A673 (cell line): Measurements from ENCODE around the gene MARS2. TPM values are rescaled to one million over a fixed set of nuclear protein-coding genes. Genes with fewer than 3 reads are reported as not detected.
"Not testable (repeated sequence)": the region's sequence is repeated elsewhere in the genome, so short reads cannot be mapped to it uniquely, and the experiment has no call there.

ENCODE experiments used
- BruUV-seq: library from RNA; stranded (reverse); fragments of 400-500 nt; replicated peaks from 2 replicates; lab custom pipeline; 2021; lab: Mats Ljungman, UMichigan
- CTCF ChIA-PET: fragments of 300-600 bp; sonication (Branson Sonifier 250); formaldehyde crosslinking; loops from one replicate; lab custom pipeline; 2022; ENCODE audit warnings: antibody characterized with exemption; lab: Charles Lee
- POLR2A ChIA-PET: fragments of 300-600 bp; sonication (Branson Sonifier 250); formaldehyde crosslinking; loops from one replicate; lab custom pipeline; 2022; ENCODE audit warnings: antibody characterized with exemption; ENCODE audit not compliant: low non-redundant PET; lab: Charles Lee
- DNase-seq: peaks from one replicate; pipeline ENCODE4 v3.0.0-alpha.2; 2015; ENCODE audit warnings: low spot score
- H3K27ac ChIP-seq: fragments of 200-600 bp; sonication (generic); 2 replicates; pipeline ENCODE4 v1.5.1; 2016; ENCODE audit warnings: mixed run types, low read depth, mild to moderate bottlenecking, mixed read lengths, antibody characterized with exemption, low read length; ENCODE audit not compliant: poor library complexity, severe bottlenecking
- H3K27me3 ChIP-seq: fragments of 200-600 bp; sonication (generic); replicated peaks from 2 replicates; pipeline ENCODE4 v1.6.1; 2017; ENCODE audit warnings: mixed run types, low read depth, mild to moderate bottlenecking, mixed read lengths, antibody characterized with exemption, low read length; ENCODE audit not compliant: insufficient read depth, poor library complexity
- H3K36me3 ChIP-seq: fragments of 200-600 bp; sonication (generic); 2 replicates; pipeline ENCODE4 v1.6.1; 2016; ENCODE audit warnings: mixed run types, mild to moderate bottlenecking, mixed read lengths, antibody characterized with exemption, low read length; ENCODE audit not compliant: insufficient read depth, poor library complexity, severe bottlenecking
- H3K4me1 ChIP-seq: fragments of 200-600 bp; sonication (generic); 2 replicates; pipeline ENCODE4 v1.6.1; 2017; ENCODE audit warnings: mixed run types, mild to moderate bottlenecking, mixed read lengths, antibody characterized with exemption, low read length; ENCODE audit not compliant: insufficient read depth, poor library complexity, severe bottlenecking
- H3K4me3 ChIP-seq: fragments of 200-600 bp; sonication (generic); 2 replicates; pipeline ENCODE4 v1.5.1; 2016; ENCODE audit warnings: low read depth, mixed run types, mild to moderate bottlenecking, mixed read lengths, low read length; ENCODE audit not compliant: poor library complexity, severe bottlenecking
- H3K9me3 ChIP-seq: fragments of 200-600 bp; sonication (generic); 2 replicates; pipeline ENCODE4 v1.6.1; 2016; ENCODE audit warnings: mixed run types, low read depth, mild to moderate bottlenecking, mixed read lengths, antibody characterized with exemption, low read length; ENCODE audit not compliant: poor library complexity, severe bottlenecking
- EZH2 ChIP-seq: fragments of 200-600 bp; sonication (generic); IDR thresholded peaks from 2 replicates; pipeline ENCODE4 v1.6.1; 2017; ENCODE audit warnings: borderline replicate concordance, low read depth, mild to moderate bottlenecking, mixed read lengths, antibody characterized with exemption, low read length; ENCODE audit not compliant: poor library complexity, severe bottlenecking
- intact Hi-C: fragments of 100-400 bp; cut with micrococcal nuclease; formaldehyde crosslinking; loops from one replicate; pipeline ENCODE4 v1.10.0; 2022; ENCODE audit not compliant: unreplicated experiment
- total RNA-seq: library from RNA; stranded (reverse); gene quantifications from 2 replicates; pipeline ENCODE4 v1.2.3, GENCODE V29; 2021
- TF ChIP-seq, protein P1 (sequence below): fragments of 300-800, 200-600 bp; sonication (generic); conservative IDR thresholded peaks from 2 replicates; pipeline ENCODE4 v1.5.1; 2017; ENCODE audit warnings: low read depth, mild to moderate bottlenecking, antibody characterized with exemption, low read length, moderate library complexity, mixed read lengths

Gene MARS2
- total RNA-seq, 1 experiment from 2014 or later, result 14.6 TPM

DNA sequence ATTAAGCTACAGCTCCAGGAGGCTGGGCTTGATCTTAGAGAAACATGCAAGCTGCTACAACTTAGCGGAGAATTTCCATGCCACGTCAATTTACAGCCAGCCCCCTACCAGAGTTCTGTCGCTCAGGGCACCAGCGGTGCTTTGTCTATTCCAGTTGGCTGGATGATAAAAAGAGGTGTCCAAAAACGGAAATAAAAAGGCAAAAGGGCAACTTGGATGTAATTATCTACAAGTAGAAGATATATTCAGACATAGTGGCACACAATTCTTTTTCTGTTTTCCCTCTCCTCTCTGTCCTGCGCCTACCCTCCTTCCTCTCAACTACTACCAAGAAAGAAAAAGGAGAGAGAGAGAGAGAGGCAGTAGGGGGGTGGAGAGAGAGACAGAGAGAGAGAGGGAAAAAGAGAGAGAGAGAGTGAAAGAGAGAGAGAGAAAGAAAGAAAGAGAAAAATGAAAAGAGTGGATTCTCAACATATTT lies 29.4 kb upstream of the MARS2 start:
- DNase-seq, result peak; percentile 80
- ChIA-PET POLR2A (interaction anchor here (0.7 kb wide), 1 partner anchor 727 kb away, joined by 14 read pairs; no protein-coding TSS in a partner anchor), CTCF (no interaction called here)

DNA sequence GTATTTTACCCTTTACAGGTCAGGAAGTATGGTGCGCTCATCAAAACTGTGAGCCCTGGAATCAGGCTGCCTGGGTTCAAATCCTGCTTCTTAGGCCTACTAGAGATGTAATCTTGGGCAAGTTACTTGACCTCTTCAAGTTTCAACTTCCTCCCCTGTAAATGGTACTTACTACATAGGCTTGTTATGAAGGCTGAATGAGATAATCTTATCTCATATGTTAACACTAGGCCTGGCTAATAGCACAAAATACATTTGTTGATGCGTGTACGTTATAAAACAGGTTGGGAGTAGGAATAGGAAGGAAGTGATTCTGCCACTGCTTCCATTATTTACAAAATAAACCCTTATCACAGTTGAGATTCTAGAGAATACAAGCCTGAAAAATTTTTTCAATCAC lies 28.1 kb upstream of the MARS2 start:
- no peak for DNase-seq
- Histone ChIP-seq H3K36me3 (no peaks in the 10 kb centered on the region), H3K9me3 (no peaks in the 10 kb centered on the region), H3K4me1 (no peaks in the 10 kb centered on the region), H3K27ac (no peak overlapping the region), H3K4me3 (no peak overlapping the region), H3K27me3 (no peaks in the 10 kb centered on the region)
- intact Hi-C loops, result no loop called here
- TF ChIP-seq, protein P1, sequence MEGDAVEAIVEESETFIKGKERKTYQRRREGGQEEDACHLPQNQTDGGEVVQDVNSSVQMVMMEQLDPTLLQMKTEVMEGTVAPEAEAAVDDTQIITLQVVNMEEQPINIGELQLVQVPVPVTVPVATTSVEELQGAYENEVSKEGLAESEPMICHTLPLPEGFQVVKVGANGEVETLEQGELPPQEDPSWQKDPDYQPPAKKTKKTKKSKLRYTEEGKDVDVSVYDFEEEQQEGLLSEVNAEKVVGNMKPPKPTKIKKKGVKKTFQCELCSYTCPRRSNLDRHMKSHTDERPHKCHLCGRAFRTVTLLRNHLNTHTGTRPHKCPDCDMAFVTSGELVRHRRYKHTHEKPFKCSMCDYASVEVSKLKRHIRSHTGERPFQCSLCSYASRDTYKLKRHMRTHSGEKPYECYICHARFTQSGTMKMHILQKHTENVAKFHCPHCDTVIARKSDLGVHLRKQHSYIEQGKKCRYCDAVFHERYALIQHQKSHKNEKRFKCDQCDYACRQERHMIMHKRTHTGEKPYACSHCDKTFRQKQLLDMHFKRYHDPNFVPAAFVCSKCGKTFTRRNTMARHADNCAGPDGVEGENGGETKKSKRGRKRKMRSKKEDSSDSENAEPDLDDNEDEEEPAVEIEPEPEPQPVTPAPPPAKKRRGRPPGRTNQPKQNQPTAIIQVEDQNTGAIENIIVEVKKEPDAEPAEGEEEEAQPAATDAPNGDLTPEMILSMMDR, result no peak
- TF ChIP-seq EZH2, result no peak
- CTCF ChIA-PET, result no interaction called here
- POLR2A ChIA-PET, result no interaction called here
- no TSS peak for BruUV-seq

More for the DNA sequence above, 29.4 kb upstream of the MARS2 start:
- BruUV-seq, result no TSS peak
- H3K36me3 ChIP-seq, result no peaks in the 10 kb centered on the region
- intact Hi-C loops, result no loop called here
- H3K27ac ChIP-seq, result peak overlapping the region; percentile 75
- H3K27me3 ChIP-seq, result no peaks in the 10 kb centered on the region
- peak overlapping the region; percentile 49 for H3K4me3 ChIP-seq
- TF ChIP-seq, protein P1, result no peak
- TF ChIP-seq EZH2, result no peak
- no peaks in the 10 kb centered on the region for H3K9me3 ChIP-seq
- no peaks in the 10 kb centered on the region for H3K4me1 ChIP-seq

DNA sequence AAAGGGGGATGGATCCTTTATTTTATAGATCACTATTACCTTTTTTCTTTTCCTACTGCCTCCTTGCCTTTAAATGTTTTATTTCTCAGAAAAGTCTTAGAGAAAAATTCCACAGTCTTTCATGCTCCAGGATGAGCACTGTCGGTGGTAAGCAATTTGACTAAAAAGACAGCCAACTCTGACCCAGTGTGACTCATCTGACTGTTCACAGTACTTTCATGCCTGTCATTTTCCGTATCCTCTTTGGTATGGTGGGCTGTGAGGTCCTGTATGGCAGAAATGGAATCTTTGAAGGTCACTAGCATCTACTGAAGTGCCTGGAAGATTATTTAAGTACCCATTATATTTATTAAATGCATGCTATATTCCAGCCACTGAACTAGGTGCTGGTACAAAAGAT lies 27.7 kb upstream of the MARS2 start:
- H3K4me1 ChIP-seq, result no peaks in the 10 kb centered on the region
- no peaks in the 10 kb centered on the region for H3K9me3 ChIP-seq
- no peaks in the 10 kb centered on the region for H3K27me3 ChIP-seq
- no peaks in the 10 kb centered on the region for H3K36me3 ChIP-seq
- ChIA-PET CTCF (no interaction called here), POLR2A (no interaction called here)
- no TSS peak for BruUV-seq
- TF ChIP-seq, protein P1, result no peak
- TF ChIP-seq EZH2, result no peak
- peak; percentile 42 for DNase-seq
- intact Hi-C loops, result no loop called here
- H3K4me3 ChIP-seq, result no peak overlapping the region
- H3K27ac ChIP-seq, result no peak overlapping the region

DNA sequence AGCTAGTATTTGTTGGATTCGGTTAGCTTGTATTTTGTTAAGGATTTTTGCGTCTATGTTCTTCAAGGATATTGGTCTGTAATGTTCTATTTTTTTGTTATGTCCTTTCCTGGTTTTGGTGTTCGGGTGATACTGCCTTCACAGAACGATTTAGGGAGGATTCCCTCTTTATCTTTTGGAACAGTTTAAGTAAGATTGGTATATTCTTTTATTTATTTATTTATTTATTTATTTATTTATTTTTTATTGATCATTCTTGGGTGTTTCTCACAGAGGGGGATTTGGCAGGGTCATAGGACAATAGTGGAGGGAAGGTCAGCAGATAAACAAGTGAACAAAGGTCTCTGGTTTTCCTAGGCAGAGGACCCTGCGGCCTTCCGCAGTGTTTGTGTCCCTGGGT lies 10.0 kb upstream of the MARS2 start:
- H3K4me3 ChIP-seq, H3K27ac ChIP-seq, intact Hi-C loops, H3K27me3 ChIP-seq, BruUV-seq, H3K9me3 ChIP-seq, POLR2A ChIA-PET, CTCF ChIA-PET, H3K4me1 ChIP-seq, DNase-seq, H3K36me3 ChIP-seq: not testable (repeated sequence)

DNA sequence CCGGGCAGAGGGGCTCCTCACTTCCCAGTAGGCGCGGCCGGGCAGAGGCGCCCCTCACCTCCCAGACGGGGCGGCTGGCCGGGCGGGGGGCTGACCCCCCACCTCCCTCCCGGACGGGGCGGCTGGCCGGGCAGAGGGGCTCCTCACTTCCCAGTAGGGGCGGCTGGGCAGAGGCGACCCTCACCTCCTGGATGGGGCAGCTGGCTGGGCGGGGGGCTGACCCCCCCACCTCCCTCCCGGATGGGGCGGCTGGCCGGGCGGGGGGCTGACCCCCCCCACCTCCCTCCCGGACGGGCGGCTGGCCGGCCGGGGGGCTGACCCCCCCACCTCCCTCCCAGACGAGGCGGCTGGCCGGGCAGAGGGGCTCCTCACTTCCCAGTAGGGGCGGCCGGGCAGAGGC lies 9.2 kb upstream of the MARS2 start:
- BruUV-seq, H3K4me3 ChIP-seq, POLR2A ChIA-PET, CTCF ChIA-PET, H3K36me3 ChIP-seq, H3K27ac ChIP-seq, H3K9me3 ChIP-seq, H3K27me3 ChIP-seq, H3K4me1 ChIP-seq, intact Hi-C loops, DNase-seq: not testable (repeated sequence)
